ENCODE results near the gene PCDHB12.
"Not testable (repeated sequence)": the region's sequence is repeated elsewhere in the genome, so short reads cannot be mapped to it uniquely, and the experiment has no call there.

PCDHB12 gene

DNA sequence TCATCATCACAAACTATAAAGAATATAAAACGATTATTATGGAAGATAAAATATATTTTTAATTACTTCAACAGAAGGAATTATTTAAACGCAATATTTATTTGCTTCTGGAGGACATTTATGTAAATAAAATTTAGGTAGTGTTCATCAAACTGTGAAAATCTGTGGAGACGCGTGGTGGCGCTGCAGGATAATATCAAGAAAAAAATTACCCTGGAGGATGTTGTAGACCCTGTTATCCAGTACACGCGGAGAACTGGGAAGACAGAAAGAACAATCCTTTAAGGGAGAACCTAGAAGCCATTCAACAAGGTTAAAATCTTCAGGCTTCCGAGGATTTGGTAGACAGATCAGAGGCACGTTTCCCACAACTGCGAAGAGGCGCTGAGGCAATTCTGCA is at the start of gene PCDHB12:
Gene PCDHB12, plus strand, starts transcription at position 242 of the 400 bp plus-strand sequence. CDS start 189 bp downstream, outside the sequence.
- DNase-seq (ENCODE audit: low read depth) = no peak

DNA sequence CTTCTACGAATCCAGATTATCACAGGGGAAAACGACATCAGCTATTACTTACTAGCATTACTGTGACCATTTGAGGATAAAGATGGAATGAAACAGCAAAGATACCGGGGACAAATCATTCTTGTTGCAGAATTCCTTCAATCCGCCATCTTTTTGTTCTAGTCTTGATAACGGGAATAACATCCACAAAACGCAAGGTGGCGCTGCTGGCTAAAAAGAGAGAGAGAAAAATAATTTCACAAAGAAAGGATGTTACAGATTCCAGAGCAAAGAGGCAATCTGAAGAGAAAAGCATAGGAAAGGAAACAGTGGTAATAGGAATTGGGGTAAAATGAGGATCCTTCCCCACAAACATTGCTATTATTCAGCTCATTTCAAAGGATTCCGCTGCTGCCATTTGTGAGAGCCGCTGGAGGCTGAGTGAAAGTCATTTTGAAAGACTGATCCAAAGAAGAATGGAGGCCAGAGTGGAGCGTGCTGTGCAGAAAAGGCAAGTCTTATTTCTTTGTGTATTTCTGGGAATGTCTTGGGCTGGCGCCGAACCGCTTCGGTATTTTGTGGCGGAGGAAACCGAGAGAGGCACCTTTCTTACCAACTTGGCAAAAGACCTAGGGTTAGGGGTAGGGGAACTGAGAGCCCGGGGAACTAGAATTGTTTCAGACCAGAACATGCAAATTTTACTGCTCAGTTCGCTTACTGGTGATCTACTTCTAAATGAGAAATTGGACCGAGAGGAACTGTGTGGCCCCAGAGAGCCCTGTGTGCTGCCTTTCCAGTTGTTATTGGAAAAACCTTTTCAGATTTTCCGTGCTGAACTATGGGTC is 35.9 kb upstream of the PCDHB12 start, which contains the start of gene PCDHB7:
Gene PCDHB7, plus strand, starts transcription at position 264 of the 824 bp plus-strand sequence. Its CDS starts 192 bp downstream, at position 456.
- DNase-seq (ENCODE audit: low read depth) = no peak

DNA sequence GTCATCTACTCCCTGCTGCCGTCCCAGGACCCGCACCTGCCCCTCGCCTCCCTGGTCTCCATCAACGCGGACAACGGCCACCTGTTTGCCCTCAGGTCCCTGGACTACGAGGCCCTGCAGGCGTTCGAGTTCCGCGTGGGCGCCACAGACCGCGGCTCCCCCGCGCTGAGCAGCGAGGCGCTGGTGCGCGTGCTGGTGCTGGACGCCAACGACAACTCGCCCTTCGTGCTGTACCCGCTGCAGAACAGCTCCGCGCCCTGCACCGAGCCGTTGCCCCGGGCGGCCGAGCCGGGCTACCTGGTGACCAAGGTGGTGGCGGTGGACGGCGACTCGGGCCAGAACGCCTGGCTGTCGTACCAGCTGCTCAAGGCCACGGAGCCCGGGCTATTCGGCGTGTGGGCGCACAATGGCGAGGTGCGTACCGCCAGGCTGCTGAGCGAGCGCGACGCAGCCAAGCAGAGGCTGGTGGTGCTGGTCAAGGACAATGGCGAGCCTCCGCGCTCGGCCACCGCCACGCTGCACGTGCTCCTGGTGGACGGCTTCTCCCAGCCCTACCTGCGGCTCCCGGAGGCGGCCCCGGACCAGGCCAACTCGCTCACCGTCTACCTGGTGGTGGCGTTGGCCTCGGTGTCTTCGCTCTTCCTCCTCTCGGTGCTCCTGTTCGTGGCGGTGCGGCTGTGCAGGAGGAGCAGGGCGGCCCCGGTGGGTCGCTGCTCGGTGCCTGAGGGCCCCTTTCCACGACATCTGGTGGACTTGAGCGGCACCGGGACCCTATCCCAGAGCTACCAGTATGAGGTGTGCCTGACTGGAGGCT is 34.0 kb upstream of the PCDHB12 start:
- DNase-seq (ENCODE audit: low read depth) = not testable (repeated sequence)

GRCh38 chr5:141175933-141176332 is 32.6 kb upstream of the PCDHB12 start:
- no peak for DNase-seq (ENCODE audit: low read depth)

DNA sequence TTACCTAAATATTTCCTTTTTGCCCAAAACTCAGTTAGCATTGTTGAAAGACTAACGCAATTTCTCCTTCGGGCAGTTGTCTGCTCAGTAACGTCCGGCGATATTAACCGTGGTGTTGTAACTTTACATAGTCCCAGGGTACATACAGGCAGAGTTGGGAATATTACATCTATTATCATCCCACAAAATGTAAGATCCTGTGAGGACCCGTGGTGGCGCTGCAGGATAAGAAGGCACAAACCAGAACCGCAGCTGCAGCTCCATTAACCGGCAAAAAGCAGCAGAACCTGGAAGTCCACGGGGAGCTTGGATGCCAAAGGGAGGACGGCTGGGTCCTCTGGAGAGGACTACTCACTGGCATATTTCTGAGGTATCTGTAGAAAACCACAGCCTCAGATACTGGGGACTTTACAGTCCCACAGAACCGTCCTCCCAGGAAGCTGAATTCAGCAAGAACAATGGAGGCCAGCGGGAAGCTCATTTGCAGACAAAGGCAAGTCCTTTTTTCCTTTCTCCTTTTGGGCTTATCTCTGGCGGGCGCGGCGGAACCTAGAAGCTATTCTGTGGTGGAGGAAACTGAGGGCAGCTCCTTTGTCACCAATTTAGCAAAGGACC is 30.8 kb upstream of the PCDHB12 start, which contains the start of gene PCDHB8:
Gene PCDHB8, plus strand, starts transcription at position 214 of the 615 bp plus-strand sequence. Its CDS starts 245 bp downstream, at position 459.
- not testable (repeated sequence) for DNase-seq (ENCODE audit: low read depth)

- DNase-seq (ENCODE audit: low read depth) = not testable (repeated sequence)
Measured at GRCh38 chr5:141179371-141179770, 29.1 kb upstream of the PCDHB12 start.

GRCh38 chr5:141179876-141180275 is 28.6 kb upstream of the PCDHB12 start:
- not testable (repeated sequence) for DNase-seq (ENCODE audit: low read depth)

- no peak for DNase-seq (ENCODE audit: low read depth)
Measured at GRCh38 chr5:141180313-141180712, 28.2 kb upstream of the PCDHB12 start.

- DNase-seq (ENCODE audit: low read depth) = no peak
Measured at GRCh38 chr5:141182248-141182647, 26.3 kb upstream of the PCDHB12 start, which contains the start of gene PCDHB16. Gene PCDHB16 (plus strand): TSS chr5:141182387. CDS start chr5:141182560, 173 bp downstream.

DNA sequence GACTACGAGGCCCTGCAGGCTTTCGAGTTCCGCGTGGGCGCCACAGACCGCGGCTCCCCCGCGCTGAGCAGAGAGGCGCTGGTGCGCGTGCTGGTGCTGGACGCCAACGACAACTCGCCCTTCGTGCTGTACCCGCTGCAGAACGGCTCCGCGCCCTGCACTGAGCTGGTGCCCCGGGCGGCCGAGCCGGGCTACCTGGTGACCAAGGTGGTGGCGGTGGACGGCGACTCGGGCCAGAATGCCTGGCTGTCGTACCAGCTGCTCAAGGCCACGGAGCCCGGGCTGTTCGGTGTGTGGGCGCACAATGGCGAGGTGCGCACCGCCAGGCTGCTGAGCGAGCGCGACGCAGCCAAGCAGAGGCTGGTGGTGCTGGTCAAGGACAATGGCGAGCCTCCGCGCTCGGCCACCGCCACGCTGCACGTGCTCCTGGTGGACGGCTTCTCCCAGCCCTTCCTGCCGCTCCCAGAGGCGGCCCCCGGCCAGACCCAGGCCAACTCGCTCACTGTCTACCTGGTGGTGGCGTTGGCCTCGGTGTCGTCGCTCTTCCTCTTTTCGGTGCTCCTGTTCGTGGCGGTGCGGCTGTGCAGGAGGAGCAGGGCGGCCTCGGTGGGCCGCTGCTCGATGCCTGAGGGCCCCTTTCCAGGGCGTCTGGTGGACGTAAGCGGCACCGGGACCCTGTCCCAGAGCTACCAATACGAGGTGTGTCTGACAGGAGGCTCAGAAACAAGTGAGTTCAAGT is 24.2 kb upstream of the PCDHB12 start:
- DNase-seq (ENCODE audit: low read depth) = not testable (repeated sequence)

DNA sequence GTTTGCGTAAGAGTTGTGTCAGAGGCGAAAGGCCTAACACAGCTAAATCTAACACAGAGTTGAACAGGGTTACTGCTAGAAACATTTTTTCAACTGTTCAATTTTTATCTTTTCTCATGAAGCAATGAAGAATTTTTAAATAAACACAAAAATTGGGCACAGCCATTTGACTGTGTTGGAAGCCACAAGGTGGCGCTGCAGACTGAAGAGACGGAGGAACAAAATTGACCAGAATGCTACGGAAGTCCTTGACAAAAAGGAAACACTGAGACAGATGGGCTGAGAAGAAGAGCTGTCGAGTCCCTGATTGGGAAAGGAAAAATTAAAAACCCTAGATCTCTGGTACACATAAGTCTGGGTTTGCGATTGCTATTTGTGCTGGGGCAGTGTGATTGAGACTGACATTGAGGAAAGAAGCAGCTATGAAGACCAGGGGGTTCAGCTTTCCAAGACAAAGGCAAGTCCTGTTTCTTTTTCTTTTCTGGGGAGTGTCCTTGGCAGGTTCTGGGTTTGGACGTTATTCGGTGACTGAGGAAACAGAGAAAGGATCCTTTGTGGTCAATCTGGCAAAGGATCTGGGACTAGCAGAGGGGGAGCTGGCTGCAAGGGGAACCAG is 21.5 kb upstream of the PCDHB12 start, which contains the start of gene PCDHB9:
Gene PCDHB9, plus strand, starts transcription at position 265 of the 616 bp plus-strand sequence. Its CDS starts 158 bp downstream, at position 423.
- no peak for DNase-seq (ENCODE audit: low read depth)

DNA sequence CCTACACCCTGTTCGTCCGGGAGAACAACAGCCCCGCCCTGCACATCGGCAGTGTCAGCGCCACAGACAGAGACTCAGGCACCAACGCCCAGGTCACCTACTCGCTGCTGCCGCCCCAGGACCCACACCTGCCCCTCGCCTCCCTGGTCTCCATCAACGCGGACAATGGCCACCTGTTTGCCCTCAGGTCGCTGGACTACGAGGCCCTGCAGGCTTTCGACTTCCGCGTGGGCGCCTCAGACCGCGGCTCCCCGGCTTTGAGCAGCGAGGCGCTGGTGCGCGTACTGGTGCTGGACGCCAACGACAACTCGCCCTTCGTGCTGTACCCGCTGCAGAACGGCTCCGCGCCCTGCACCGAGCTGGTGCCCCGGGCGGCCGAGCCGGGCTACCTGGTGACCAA is 19.8 kb upstream of the PCDHB12 start:
- not testable (repeated sequence) for DNase-seq (ENCODE audit: low read depth)

- not testable (repeated sequence) for DNase-seq (ENCODE audit: low read depth)
Measured at GRCh38 chr5:141189131-141189530, 19.4 kb upstream of the PCDHB12 start.

GRCh38 chr5:141192110-141192725 is 16.3 kb upstream of the PCDHB12 start, which contains the start of gene PCDHB10:
Gene PCDHB10 (plus strand): TSS chr5:141192353. CDS start chr5:141192553, 200 bp downstream.
- DNase-seq (ENCODE audit: low read depth) = no peak

DNA sequence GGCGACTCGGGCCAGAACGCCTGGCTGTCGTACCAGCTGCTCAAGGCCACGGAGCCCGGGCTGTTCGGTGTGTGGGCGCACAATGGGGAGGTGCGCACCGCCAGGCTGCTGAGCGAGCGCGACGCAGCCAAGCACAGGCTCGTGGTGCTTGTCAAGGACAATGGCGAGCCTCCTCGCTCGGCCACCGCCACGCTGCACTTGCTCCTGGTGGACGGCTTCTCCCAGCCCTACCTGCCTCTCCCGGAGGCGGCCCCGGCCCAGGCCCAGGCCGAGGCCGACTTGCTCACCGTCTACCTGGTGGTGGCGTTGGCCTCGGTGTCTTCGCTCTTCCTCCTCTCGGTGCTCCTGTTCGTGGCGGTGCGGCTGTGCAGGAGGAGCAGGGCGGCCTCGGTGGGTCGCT is 14.2 kb upstream of the PCDHB12 start:
- not testable (repeated sequence) for DNase-seq (ENCODE audit: low read depth)

GRCh38 chr5:141196363-141196762 is 12.2 kb upstream of the PCDHB12 start:
- DNase-seq (ENCODE audit: low read depth) = no peak

- DNase-seq (ENCODE audit: low read depth) = no peak
Measured at GRCh38 chr5:141199359-141200235, 8.9 kb upstream of the PCDHB12 start, which contains the start of gene PCDHB11. Gene PCDHB11 (plus strand): TSS chr5:141199627. CDS start chr5:141199775, 148 bp downstream.

DNA sequence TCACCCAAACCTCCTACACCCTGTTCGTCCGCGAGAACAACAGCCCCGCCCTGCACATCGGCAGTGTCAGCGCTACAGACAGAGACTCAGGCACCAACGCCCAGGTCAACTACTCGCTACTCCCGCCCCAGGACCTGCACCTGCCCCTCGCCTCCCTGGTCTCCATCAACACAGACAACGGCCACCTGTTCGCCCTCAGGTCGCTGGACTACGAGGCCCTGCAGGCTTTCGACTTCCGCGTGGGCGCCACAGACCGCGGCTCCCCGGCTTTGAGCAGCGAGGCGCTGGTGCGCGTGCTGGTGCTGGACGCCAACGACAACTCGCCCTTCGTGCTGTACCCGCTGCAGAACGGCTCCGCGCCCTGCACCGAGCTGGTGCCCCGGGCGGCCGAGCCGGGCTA is 7.4 kb upstream of the PCDHB12 start:
- DNase-seq (ENCODE audit: low read depth) = not testable (repeated sequence)

DNA sequence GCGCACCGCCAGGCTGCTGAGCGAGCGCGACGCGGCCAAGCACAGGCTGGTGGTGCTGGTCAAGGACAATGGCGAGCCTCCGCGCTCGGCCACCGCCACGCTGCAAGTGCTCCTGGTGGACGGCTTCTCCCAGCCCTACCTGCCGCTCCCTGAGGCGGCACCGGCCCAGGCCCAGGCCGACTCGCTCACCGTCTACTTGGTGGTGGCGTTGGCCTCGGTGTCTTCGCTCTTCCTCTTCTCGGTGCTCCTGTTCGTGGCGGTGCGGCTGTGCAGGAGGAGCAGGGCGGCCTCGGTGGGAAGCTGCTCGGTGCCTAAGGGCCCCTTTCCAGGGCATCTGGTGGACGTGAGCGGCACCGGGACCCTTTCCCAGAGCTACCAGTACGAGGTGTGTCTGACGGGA is 6.9 kb upstream of the PCDHB12 start:
- DNase-seq (ENCODE audit: low read depth) = not testable (repeated sequence)

Data from fibroblast of the conjunctiva (primary cell).